G401.6 (cell line): Measurements from ENCODE around the gene RAB3IL1.

Experiments used
- FAIRE-seq: peaks from 2 replicates; lab custom pipeline; 2012; peaks lifted over from hg19 to GRCh38; lab: Jason Lieb, UNC

Gene RAB3IL1

GRCh38 chr11:61866231-61866957, 51.0 kb downstream of the RAB3IL1 start:
- no peak for FAIRE-seq

- FAIRE-seq, result no peak
These were observed 52.3 kb downstream of the RAB3IL1 start for GRCh38 chr11:61864814-61865775.

DNA sequence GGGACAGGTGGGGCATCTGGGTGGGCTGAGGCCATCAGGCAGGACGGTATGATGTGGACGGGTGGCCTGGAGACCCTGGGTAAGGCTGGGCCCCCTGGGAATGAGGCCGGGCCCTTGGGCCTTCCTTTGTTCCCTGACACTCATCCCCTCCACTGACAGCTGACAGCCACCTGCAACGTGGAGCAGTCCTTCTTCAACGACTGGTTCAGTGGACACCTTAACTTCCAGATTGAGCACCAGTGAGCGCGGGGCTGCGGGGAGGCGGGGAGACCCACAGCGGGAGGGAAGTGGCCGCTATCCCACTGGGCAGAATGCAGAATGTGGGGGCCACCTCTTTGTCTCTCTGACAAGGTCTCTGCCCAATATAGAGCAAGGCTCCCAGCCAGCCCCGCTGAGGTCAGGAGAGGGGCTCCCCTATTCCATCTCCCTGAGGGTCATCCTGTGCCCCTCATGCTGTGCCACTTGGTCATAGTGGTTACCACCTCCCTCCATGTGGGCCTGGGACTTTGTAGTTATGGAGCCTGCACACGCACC, 53.8 kb downstream of the RAB3IL1 start:
- FAIRE-seq, result no peak

DNA sequence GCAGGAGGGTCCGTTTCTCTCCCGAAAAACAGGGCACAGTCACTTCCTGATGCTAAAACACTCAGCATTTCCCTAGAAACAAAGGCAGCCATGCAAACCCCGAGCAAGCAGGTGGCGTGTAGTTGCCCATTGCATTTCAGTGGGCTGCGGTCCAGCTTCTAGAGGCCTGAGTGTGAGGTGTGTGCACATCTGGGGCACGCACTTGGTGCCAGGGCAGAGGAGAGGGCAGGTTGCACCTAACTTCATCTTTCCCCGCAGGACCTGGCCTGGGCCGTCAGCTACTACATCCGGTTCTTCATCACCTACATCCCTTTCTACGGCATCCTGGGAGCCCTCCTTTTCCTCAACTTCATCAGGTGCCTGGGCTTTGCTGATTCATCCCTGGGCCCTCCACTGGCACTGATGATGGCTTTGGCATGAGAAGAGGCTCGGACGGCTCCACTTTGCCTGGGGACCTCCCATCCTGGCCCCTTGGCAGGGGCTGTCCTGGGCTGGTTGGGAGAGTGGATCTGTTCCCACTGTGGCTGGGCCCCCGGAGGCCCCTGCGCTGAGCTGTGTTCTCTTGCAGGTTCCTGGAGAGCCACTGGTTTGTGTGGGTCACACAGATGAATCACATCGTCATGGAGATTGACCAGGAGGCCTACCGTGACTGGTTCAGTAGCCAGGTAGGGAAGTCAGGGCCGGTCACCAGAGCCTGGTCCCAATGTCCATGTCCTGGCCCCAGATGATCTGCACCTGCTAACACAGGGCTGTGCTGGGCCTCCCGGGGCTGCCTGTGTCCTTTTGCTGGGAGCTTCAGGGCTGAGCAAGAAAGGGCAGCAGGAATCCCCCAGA, 54.4 kb downstream of the RAB3IL1 start:
- FAIRE-seq, result no peak

DNA sequence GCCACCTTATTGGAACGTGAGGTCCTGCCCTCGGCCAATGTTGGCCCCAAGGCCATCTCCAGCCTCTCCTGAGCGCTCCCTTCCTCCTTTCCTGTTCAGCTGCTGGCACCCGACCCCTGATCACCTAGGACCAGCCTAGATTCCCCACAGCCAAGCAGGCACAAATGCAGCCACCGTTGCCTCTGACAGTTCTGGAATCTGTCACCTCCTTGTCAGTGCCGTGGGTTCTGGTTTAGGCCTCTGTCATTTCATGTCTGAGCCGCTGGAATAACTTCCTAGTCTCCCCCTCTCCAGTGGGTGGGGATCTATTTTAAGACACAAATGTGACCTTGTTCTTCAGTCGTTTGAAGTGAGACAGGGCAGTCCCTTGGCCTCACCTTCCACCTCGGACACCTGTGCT, 55.7 kb downstream of the RAB3IL1 start:
- no peak for FAIRE-seq

- no peak for FAIRE-seq
These were observed 57.1 kb downstream of the RAB3IL1 start for GRCh38 chr11:61860054-61860903.

GRCh38 chr11:61855939-61856680, 61.3 kb downstream of the RAB3IL1 start:
- FAIRE-seq, result no peak

GRCh38 chr11:61854966-61855714, 62.2 kb downstream of the RAB3IL1 start:
- FAIRE-seq, result no peak

DNA sequence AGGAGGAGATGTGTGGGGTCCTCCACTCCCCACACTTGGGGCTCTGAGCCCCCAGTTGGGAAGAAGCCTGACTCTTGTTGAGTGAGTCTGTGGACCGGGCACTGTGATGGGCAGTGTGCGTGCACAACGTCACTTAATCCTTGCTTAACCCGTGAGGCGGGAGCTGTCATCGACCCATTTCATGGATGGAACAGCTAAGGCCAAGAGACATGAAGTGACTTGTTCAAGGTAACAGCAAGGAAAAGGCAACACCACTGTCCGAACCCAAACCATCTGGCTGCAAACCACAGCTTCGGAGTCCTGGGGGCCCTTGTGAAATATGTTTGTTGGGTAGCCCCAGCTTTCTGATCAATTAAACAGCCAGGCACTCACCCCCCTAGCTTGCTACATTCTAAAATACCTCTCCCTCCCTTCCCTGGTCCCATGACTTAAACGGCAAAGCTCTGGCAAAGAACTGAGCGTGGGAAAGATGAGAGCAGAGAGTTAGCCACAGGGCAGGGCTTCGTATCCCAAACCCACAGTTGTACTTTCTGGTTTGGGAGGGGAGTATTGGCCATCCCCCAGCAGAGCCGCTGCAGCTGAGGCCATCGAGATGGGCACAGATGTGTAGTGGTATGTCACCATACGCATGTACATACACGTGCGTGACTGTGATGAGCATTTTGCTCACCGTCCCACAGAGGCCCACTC, 63.0 kb downstream of the RAB3IL1 start:
- FAIRE-seq, result no peak

DNA sequence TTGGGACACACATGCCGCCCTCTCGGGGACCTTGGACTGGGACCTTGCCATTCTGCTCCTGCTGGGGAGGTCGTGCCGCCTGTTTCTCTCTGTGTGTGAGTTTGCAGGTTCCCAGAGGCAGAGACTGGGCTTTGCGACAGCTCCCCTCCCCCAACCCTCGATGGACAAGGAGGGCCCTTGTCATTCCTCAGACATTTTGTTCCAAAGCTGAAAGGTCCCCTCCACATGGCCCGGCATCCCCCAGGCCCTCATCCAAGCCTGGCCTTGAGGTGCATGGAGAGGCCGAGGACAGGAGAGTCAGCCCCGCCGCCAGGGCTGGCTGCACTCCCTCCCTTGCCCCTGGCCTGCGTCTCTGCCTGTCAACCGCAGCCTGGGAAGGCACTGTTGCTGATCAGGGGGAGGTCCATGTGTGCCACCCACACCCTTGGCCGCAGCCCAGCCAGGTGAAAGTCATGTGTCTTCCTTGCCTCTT, 63.6 kb downstream of the RAB3IL1 start:
- FAIRE-seq, result no peak

- FAIRE-seq, result no peak
These were observed 65.5 kb downstream of the RAB3IL1 start for GRCh38 chr11:61851900-61852295.

DNA sequence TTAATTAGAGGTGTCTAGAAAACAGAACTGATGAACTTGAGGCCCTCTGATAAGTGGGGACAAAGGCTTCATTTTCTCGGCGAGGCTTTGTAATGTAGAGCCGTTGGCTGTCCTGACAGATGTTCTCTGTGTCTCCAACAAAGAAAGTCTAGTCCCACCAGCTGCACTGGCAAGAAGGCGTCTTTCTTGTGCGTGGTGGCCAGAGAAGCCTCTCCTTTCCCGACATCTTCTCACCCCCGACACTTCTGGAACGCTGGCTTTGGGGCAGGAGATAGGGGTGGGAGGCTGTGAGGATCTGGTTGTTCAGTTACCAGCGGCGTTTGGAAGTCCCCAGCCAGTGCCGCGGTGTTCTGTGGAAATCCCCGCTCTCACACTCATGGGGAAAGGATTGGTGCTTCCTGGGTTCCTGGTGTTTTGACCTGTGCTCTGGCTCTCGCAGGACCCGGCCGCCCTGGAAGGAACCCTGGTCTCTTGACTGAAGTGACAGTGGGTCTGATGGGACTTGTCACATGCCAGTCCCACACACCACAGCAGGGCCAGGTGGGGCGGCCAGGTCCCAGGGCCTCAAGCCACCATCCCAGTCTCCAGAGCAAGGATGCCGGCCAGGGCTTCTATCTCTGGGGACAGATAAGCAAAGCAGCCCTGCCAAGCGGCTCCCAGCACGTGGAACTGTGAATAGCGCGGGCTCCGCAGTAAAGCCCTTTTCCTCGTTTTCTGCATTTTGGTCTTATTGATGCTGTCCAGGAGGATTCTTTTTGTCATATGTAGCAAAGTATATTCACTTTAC, 66.1 kb downstream of the RAB3IL1 start:
- FAIRE-seq, result no peak

- FAIRE-seq, result no peak
These were observed 66.7 kb downstream of the RAB3IL1 start for GRCh38 chr11:61850687-61851086.

- FAIRE-seq, result no peak
These were observed 68.7 kb downstream of the RAB3IL1 start for GRCh38 chr11:61848631-61849030.

DNA sequence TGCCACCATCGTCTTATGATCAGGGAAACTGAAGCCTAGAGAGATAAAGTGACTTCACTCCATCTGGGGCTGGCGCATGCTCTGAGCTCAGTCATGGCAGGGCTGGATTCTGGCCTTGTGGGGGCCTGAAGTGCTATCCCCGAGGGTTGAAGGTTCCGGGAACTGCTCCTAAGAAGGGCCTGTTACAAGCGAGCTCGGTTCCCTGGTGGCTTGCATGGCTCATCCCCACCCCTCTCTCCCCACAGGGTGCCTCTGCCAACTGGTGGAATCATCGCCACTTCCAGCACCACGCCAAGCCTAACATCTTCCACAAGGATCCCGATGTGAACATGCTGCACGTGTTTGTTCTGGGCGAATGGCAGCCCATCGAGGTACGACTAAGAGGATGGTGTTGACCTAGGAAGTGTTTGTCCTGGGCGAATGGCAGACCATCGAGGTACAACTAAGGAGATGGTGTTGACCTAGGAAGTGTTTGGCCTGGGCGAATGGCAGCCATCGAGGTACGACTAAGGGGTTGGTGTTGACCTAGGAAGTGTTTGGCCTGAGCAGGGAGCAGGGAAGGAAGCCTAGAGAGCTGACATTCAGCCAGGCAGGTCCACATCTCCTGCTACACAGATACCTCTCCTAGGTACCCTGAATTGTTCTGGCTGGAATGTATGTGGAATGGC, 69.3 kb downstream of the RAB3IL1 start:
- no peak for FAIRE-seq
